Measurements from ENCODE around the gene MYZAP. TPM values are rescaled to one million over a fixed set of nuclear protein-coding genes. Genes with fewer than 3 reads are reported as not detected.

MYZAP gene
- total and polyA plus RNA-seq, 2 donors from 2014 or later, result 3.3 to 6.1 TPM

GRCh38 chr15:57708047-57708446 lies 116.3 kb downstream of the MYZAP start:
- Histone ChIP-seq H3K9me3 (ENCODE audit: control insufficient read depth in 2 of 3, insufficient read depth in 1 of 3, low read length in 3 of 3) (no peaks in the 10 kb centered on the region), H3K36me3 (ENCODE audit: control insufficient read depth in 2 of 3, insufficient read depth in 3 of 3, low read length in 3 of 3) (peaks cover 16 to 25% (median 24%) of the 10 kb centered on the region in 3 donors), H3K9ac (ENCODE audit: low read length in 3 of 3) (peak overlapping the region in 2 of 3 donors; percentile 85 to 93), H3K27me3 (ENCODE audit: control insufficient read depth, insufficient read depth, low read length) (no peaks in the 10 kb centered on the region), H3K27ac (ENCODE audit: low read depth in 2 of 2, low read length in 2 of 2) (peak overlapping the region in 1 of 2 donors; percentile 87), H3K4me3 (ENCODE audit: low read length in 3 of 3) (peak overlapping the region; percentile 68 to 92 (median 86)), H3K4me1 (ENCODE audit: control insufficient read depth in 2 of 3, insufficient read depth in 2 of 3, low read depth in 1 of 3, low read length in 3 of 3) (peaks cover 0 to 7% (median 0%) of the 10 kb centered on the region in 3 donors)
- TF ChIP-seq, protein P1, sequence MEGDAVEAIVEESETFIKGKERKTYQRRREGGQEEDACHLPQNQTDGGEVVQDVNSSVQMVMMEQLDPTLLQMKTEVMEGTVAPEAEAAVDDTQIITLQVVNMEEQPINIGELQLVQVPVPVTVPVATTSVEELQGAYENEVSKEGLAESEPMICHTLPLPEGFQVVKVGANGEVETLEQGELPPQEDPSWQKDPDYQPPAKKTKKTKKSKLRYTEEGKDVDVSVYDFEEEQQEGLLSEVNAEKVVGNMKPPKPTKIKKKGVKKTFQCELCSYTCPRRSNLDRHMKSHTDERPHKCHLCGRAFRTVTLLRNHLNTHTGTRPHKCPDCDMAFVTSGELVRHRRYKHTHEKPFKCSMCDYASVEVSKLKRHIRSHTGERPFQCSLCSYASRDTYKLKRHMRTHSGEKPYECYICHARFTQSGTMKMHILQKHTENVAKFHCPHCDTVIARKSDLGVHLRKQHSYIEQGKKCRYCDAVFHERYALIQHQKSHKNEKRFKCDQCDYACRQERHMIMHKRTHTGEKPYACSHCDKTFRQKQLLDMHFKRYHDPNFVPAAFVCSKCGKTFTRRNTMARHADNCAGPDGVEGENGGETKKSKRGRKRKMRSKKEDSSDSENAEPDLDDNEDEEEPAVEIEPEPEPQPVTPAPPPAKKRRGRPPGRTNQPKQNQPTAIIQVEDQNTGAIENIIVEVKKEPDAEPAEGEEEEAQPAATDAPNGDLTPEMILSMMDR (IDR thresholded peaks at IDR 0.05; ENCODE audit: borderline replicate concordance, extremely low read depth, insufficient read depth), result no peak
- FAIRE-seq (no peak), DNase-seq (peak in 1 of 5 donors; percentile 40)
- intact Hi-C loops (cut with DNase I), result no loop called here

GRCh38 chr15:57718309-57718708 lies 126.6 kb downstream of the MYZAP start:
- Histone ChIP-seq H3K9ac (ENCODE audit: low read length in 3 of 3) (no peak overlapping the region), H3K9me3 (ENCODE audit: control insufficient read depth in 2 of 3, insufficient read depth in 1 of 3, low read length in 3 of 3) (no peaks in the 10 kb centered on the region), H3K36me3 (ENCODE audit: control insufficient read depth in 2 of 3, insufficient read depth in 3 of 3, low read length in 3 of 3) (peaks cover 2 to 10% (median 4%) of the 10 kb centered on the region in 3 donors), H3K4me1 (ENCODE audit: control insufficient read depth in 2 of 3, insufficient read depth in 2 of 3, low read depth in 1 of 3, low read length in 3 of 3) (no peaks in the 10 kb centered on the region), H3K27me3 (ENCODE audit: control insufficient read depth, insufficient read depth, low read length) (no peaks in the 10 kb centered on the region), H3K4me3 (ENCODE audit: low read length in 3 of 3) (no peak overlapping the region), H3K27ac (ENCODE audit: low read depth in 2 of 2, low read length in 2 of 2) (no peak overlapping the region)
- TF ChIP-seq, protein P1 (IDR thresholded peaks at IDR 0.05; ENCODE audit: borderline replicate concordance, extremely low read depth, insufficient read depth), result no peak
- intact Hi-C loops (cut with DNase I), result no loop called here
- DNase-seq (no peak), FAIRE-seq (no peak)

GRCh38 chr15:57720867-57721266 lies 129.2 kb downstream of the MYZAP start:
- Histone ChIP-seq H3K27ac (ENCODE audit: low read depth in 2 of 2, low read length in 2 of 2) (no peak overlapping the region), H3K9me3 (ENCODE audit: control insufficient read depth in 2 of 3, insufficient read depth in 1 of 3, low read length in 3 of 3) (no peaks in the 10 kb centered on the region), H3K4me3 (ENCODE audit: low read length in 3 of 3) (no peak overlapping the region), H3K27me3 (ENCODE audit: control insufficient read depth, insufficient read depth, low read length) (no peaks in the 10 kb centered on the region), H3K36me3 (ENCODE audit: control insufficient read depth in 2 of 3, insufficient read depth in 3 of 3, low read length in 3 of 3) (no peaks in the 10 kb centered on the region), H3K4me1 (ENCODE audit: control insufficient read depth in 2 of 3, insufficient read depth in 2 of 3, low read depth in 1 of 3, low read length in 3 of 3) (no peaks in the 10 kb centered on the region), H3K9ac (ENCODE audit: low read length in 3 of 3) (no peak overlapping the region)
- intact Hi-C loops (cut with DNase I), result no loop called here
- DNase-seq (peak in 2 of 5 donors; percentile 70 to 91), FAIRE-seq (no peak)
- TF ChIP-seq, protein P1 (IDR thresholded peaks at IDR 0.05; ENCODE audit: borderline replicate concordance, extremely low read depth, insufficient read depth), result no peak

- H3K9ac ChIP-seq (ENCODE audit: low read length in 3 of 3), result no peak overlapping the region
- FAIRE-seq (no peak), DNase-seq (no peak)
- intact Hi-C loops (cut with DNase I), result no loop called here
- no peaks in the 10 kb centered on the region for H3K9me3 ChIP-seq (ENCODE audit: control insufficient read depth in 2 of 3, insufficient read depth in 1 of 3, low read length in 3 of 3)
- TF ChIP-seq, protein P1 (IDR thresholded peaks at IDR 0.05; ENCODE audit: borderline replicate concordance, extremely low read depth, insufficient read depth), result no peak
- H3K4me3 ChIP-seq (ENCODE audit: low read length in 3 of 3), result no peak overlapping the region
- H3K27me3 ChIP-seq (ENCODE audit: control insufficient read depth, insufficient read depth, low read length), result no peaks in the 10 kb centered on the region
- H3K27ac ChIP-seq (ENCODE audit: low read depth in 2 of 2, low read length in 2 of 2), result no peak overlapping the region
- H3K4me1 ChIP-seq (ENCODE audit: control insufficient read depth in 2 of 3, insufficient read depth in 2 of 3, low read depth in 1 of 3, low read length in 3 of 3), result no peaks in the 10 kb centered on the region
- no peaks in the 10 kb centered on the region for H3K36me3 ChIP-seq (ENCODE audit: control insufficient read depth in 2 of 3, insufficient read depth in 3 of 3, low read length in 3 of 3)
These were observed 134.7 kb downstream of the MYZAP start for GRCh38 chr15:57726411-57726810.
